Endothelial cell of umbilical vein (primary cell): ENCODE measurements around the gene WDR38. TPM values are rescaled to one million over a fixed set of nuclear protein-coding genes. Genes with fewer than 3 reads are reported as not detected.

Experiments
- BruUV-seq: library from RNA; stranded (reverse); fragments of 400-500 nt; replicated peaks from 2 replicates; lab custom pipeline; 2021; lab: Mats Ljungman, UMichigan
- CTCF ChIA-PET: fragments of 300-600, 350-600 bp; sonication (Branson Sonifier 250); formaldehyde crosslinking; loops from one replicate; lab custom pipeline; 2021; ENCODE audit warnings: antibody characterized with exemption, inconsistent platforms; lab: Charles Lee
- POLR2A ChIA-PET: fragments of 300-600, 350-600 bp; sonication (Branson Sonifier 250); formaldehyde crosslinking; loops from one replicate; lab custom pipeline; 2021; ENCODE audit warnings: antibody characterized with exemption, inconsistent platforms; lab: Charles Lee
- DNase-seq: peaks from one replicate; pipeline ENCODE4 v3.0.0-alpha.2; 2011; ENCODE audit warnings: low read depth, low spot score
- FAIRE-seq: peaks from 2 replicates; lab custom pipeline; 2011; peaks lifted over from hg19 to GRCh38; lab: Jason Lieb, UNC
- H2AFZ ChIP-seq: 2 replicates; pipeline ENCODE4 v1.6.0; 2012; ENCODE audit warnings: low read depth, low read length, control low read depth, inconsistent platforms
- H3K27ac ChIP-seq: 2 replicates; pipeline ENCODE4 v1.5.1; 2011; ENCODE audit warnings: low read depth, mild to moderate bottlenecking, control low read depth, low read length, moderate library complexity; ENCODE audit not compliant: insufficient read depth
- H3K27me3 ChIP-seq, 2 experiments: 2 replicates each; pipeline versions ENCODE4 v1.6.0 to v1.6.1; 2011; ENCODE audit warnings: low read length in 2 of 2, mixed read lengths in 1 of 2; ENCODE audit not compliant: control insufficient read depth in 2 of 2, insufficient read depth in 2 of 2
- H3K36me3 ChIP-seq, 2 experiments: 2 replicates in 1 of 2; 3 replicates in 1 of 2; pipeline ENCODE4 v1.5.1; 2011; ENCODE audit warnings: low read length in 2 of 2, mild to moderate bottlenecking in 1 of 2, moderate library complexity in 1 of 2; ENCODE audit not compliant: control insufficient read depth in 2 of 2, insufficient read depth in 2 of 2; ENCODE audit errors: extremely low read depth in 1 of 2
- H3K4me1 ChIP-seq: 3 replicates; pipeline ENCODE4 v1.5.1; 2011; ENCODE audit warnings: mild to moderate bottlenecking, low read length; ENCODE audit not compliant: control insufficient read depth, insufficient read depth; ENCODE audit errors: extremely low read depth
- H3K4me2 ChIP-seq: 2 replicates; pipeline ENCODE4 v1.6.1; 2011; ENCODE audit warnings: low read length, control low read depth, mixed read lengths; ENCODE audit not compliant: insufficient read depth
- H3K4me3 ChIP-seq, 3 experiments: fragments of 200-600 bp in 1 of 3; sonication (generic), shearing (Covaris generic) in 1 of 3; replicated peaks in 1 of 3; 2 replicates each; pipeline ENCODE4 v1.5.1; 2011 to 2016; ENCODE audit warnings: control low read depth in 3 of 3, low read length in 3 of 3, mild to moderate bottlenecking in 2 of 3, inconsistent platforms in 1 of 3, low read depth in 1 of 3, moderate library complexity in 1 of 3; ENCODE audit not compliant: insufficient read depth in 1 of 3
- H3K79me2 ChIP-seq: 2 replicates; pipeline ENCODE4 v1.6.0; 2012; ENCODE audit warnings: low read length, inconsistent platforms; ENCODE audit not compliant: control insufficient read depth, insufficient read depth
- H3K9ac ChIP-seq: replicated peaks from 2 replicates; pipeline ENCODE3; 2011; ENCODE audit warnings: low read length, control low read depth; ENCODE audit not compliant: insufficient read depth; ENCODE audit errors: extremely low read depth
- H3K9me1 ChIP-seq: replicated peaks from 3 replicates; pipeline ENCODE4 v1.6.0; 2011; ENCODE audit warnings: mild to moderate bottlenecking, low read length; ENCODE audit not compliant: control insufficient read depth, insufficient read depth; ENCODE audit errors: extremely low read depth
- H3K9me3 ChIP-seq: replicated peaks from 2 replicates; pipeline ENCODE4 v1.5.1; 2012; ENCODE audit warnings: low read length, inconsistent platforms; ENCODE audit not compliant: control insufficient read depth, insufficient read depth
- H4K20me1 ChIP-seq: replicated peaks from 2 replicates; pipeline ENCODE3; 2011; ENCODE audit warnings: mild to moderate bottlenecking, low read length; ENCODE audit not compliant: control insufficient read depth, insufficient read depth; ENCODE audit errors: extremely low read depth
- EZH2 ChIP-seq: IDR thresholded peaks from 2 replicates; pipeline ENCODE4 v1.6.1; 2012; ENCODE audit warnings: borderline replicate concordance, low read depth, mild to moderate bottlenecking, moderate library complexity, low read length, inconsistent platforms; ENCODE audit not compliant: severe bottlenecking
- FOS ChIP-seq: IDR thresholded peaks from 2 replicates; pipeline ENCODE4 v1.6.1; 2011; ENCODE audit warnings: mild to moderate bottlenecking, low read length, moderate library complexity, borderline replicate concordance; ENCODE audit not compliant: insufficient read depth
- GATA2 ChIP-seq: IDR thresholded peaks from 2 replicates; pipeline ENCODE4 v1.7.0; 2011; ENCODE audit warnings: low read depth, mild to moderate bottlenecking, moderate library complexity, mixed read lengths, low read length; ENCODE audit not compliant: insufficient read length, insufficient read depth
- JUN ChIP-seq: IDR thresholded peaks from 2 replicates; pipeline ENCODE4 v1.6.1; 2011; ENCODE audit warnings: borderline replicate concordance, low read depth; ENCODE audit not compliant: insufficient read length, insufficient read depth
- MYC ChIP-seq: IDR thresholded peaks from one replicate; pipeline ENCODE4 v1.6.1; 2011; ENCODE audit warnings: mild to moderate bottlenecking, low read depth, low read length
- POLR2A ChIP-seq: IDR thresholded peaks from 2 replicates; pipeline ENCODE4 v1.6.1; 2012; ENCODE audit warnings: low read depth, mild to moderate bottlenecking, control low read depth, low read length
- POLR2AphosphoS5 ChIP-seq: IDR thresholded peaks from 2 replicates; pipeline ENCODE4 v1.6.1; 2012; ENCODE audit warnings: low read depth, mild to moderate bottlenecking, control low read depth, low read length, moderate library complexity; ENCODE audit not compliant: insufficient read depth
- dilution Hi-C: fragments of 300-500 bp; cut with MboI; formaldehyde crosslinking; loops from one replicate; pipeline ENCODE4 v1.15.0; 2019; ENCODE audit warnings: low sequenced_read_pairs; ENCODE audit not compliant: extremely low pct_ligation_motif_present
- intact Hi-C: fragments of 100-400 bp; cut with micrococcal nuclease; formaldehyde crosslinking; loops from one replicate; pipeline ENCODE4 v1.10.0; 2022
- polyA plus RNA-seq, 4 experiments: library from polyadenylated mRNA; depleted of rRNA in 3 of 4; stranded (reverse) in 3 of 4; unstranded in 1 of 4; fragments of >200 nt; gene quantifications; 2 replicates each; pipeline versions ENCODE4 v1.2.1 to v1.2.3, GENCODE V29; 2011 to 2012; ENCODE audit warnings: missing spikeins in 1 of 4
- total RNA-seq: library from RNA; stranded (reverse); gene quantifications from 2 replicates; pipeline ENCODE4 v1.2.3, GENCODE V29; 2021
- TF ChIP-seq, protein P1 (sequence below), 2 donors: IDR thresholded peaks; 1 replicate in 1 of 2; 2 replicates in 1 of 2; pipeline ENCODE4 v1.5.1; 2011; ENCODE audit warnings: low read length in 2 of 2, mild to moderate bottlenecking in 2 of 2, moderate library complexity in 2 of 2, control low read depth in 1 of 2, inconsistent platforms in 1 of 2, low read depth in 1 of 2; ENCODE audit not compliant: insufficient read depth in 1 of 2; ENCODE audit errors: extremely low read depth in 1 of 2
- TF ChIP-seq, protein P2 (sequence below): IDR thresholded peaks from 2 replicates; pipeline ENCODE4 v1.6.1; 2011; ENCODE audit not compliant: insufficient read depth, insufficient read length

Gene WDR38
- total and polyA plus RNA-seq, 2 donors (not counting 3 experiments of a cell fraction or from before 2014, with no cell fraction given) = not detected

GRCh38 chr9:124877021-124877782, 23.9 kb downstream of the WDR38 start:
- no peak overlapping the region for H3K27ac ChIP-seq
- no peak overlapping the region for H3K9ac ChIP-seq
- intact Hi-C loops = no loop called here
- ChIA-PET POLR2A (interaction anchor here (0.6 kb wide), 1 partner anchor 15 kb away, joined by 4 read pairs; no protein-coding TSS in a partner anchor), CTCF (interaction anchor here (0.8 to 2.0 kb wide), 7 partner anchors 14 to 266 kb away, joined by 3 to 6 read pairs (median 3); partner anchors contain the start of genes OLFML2A and SCAI)
- TF ChIP-seq POLR2A (no peak), POLR2AphosphoS5 (no peak), JUN (no peak), EZH2 (no peak), GATA2 (no peak), MYC (no peak), FOS (no peak)
- TF ChIP-seq, protein P1, sequence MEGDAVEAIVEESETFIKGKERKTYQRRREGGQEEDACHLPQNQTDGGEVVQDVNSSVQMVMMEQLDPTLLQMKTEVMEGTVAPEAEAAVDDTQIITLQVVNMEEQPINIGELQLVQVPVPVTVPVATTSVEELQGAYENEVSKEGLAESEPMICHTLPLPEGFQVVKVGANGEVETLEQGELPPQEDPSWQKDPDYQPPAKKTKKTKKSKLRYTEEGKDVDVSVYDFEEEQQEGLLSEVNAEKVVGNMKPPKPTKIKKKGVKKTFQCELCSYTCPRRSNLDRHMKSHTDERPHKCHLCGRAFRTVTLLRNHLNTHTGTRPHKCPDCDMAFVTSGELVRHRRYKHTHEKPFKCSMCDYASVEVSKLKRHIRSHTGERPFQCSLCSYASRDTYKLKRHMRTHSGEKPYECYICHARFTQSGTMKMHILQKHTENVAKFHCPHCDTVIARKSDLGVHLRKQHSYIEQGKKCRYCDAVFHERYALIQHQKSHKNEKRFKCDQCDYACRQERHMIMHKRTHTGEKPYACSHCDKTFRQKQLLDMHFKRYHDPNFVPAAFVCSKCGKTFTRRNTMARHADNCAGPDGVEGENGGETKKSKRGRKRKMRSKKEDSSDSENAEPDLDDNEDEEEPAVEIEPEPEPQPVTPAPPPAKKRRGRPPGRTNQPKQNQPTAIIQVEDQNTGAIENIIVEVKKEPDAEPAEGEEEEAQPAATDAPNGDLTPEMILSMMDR (IDR thresholded peaks at IDR 0.05; ENCODE audit: extremely low read depth in 1 of 2, insufficient read depth in 1 of 2, low read depth in 1 of 2, low read length in 2 of 2) = no peak
- TF ChIP-seq, protein P2, sequence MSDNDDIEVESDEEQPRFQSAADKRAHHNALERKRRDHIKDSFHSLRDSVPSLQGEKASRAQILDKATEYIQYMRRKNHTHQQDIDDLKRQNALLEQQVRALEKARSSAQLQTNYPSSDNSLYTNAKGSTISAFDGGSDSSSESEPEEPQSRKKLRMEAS = no peak
- H4K20me1 ChIP-seq = no peaks in the 10 kb centered on the region
- H3K4me2 ChIP-seq = no peak overlapping the region
- no peak overlapping the region for H2AFZ ChIP-seq
- H3K4me1 ChIP-seq = peaks cover 6% of the 10 kb centered on the region
- H3K9me1 ChIP-seq = no peaks in the 10 kb centered on the region
- no peaks in the 10 kb centered on the region for H3K27me3 ChIP-seq
- H3K4me3 ChIP-seq = no peak overlapping the region
- H3K9me3 ChIP-seq = no peaks in the 10 kb centered on the region
- peaks cover 33 to 48% of the 10 kb centered on the region in 2 experiments for H3K36me3 ChIP-seq
- FAIRE-seq = no peak
- peaks cover 40% of the 10 kb centered on the region for H3K79me2 ChIP-seq
- no peak for DNase-seq
- TSS peak; percentile 20 for BruUV-seq
- dilution Hi-C loops = no loop called here
